HAP-1 (cell line): Measurements from ENCODE around the gene KCNAB1.
"Not testable (repeated sequence)": the region's sequence is repeated elsewhere in the genome, so short reads cannot be mapped to it uniquely, and the experiment has no call there.

Experiments
- DNase-seq, 2 experiments: peaks; one replicate each; pipeline ENCODE4 v3.0.0-alpha.2; 2016 to 2020; ENCODE audit warnings: low spot score in 2 of 2
- H3K27me3 ChIP-seq: fragments of 250-450 bp; sonication (Bioruptor Pico); 2 replicates; pipeline ENCODE4 v1.5.1; 2020; ENCODE audit warnings: low read depth, mild to moderate bottlenecking, moderate library complexity
- H3K36me3 ChIP-seq: fragments of 250-450 bp; sonication (Bioruptor Pico); replicated peaks from 2 replicates; pipeline ENCODE4 v1.5.1; 2020; ENCODE audit warnings: mild to moderate bottlenecking
- H3K4me1 ChIP-seq: fragments of 250-450 bp; sonication (Bioruptor Pico); 2 replicates; pipeline ENCODE4 v1.5.1; 2020; ENCODE audit warnings: mild to moderate bottlenecking
- H3K4me3 ChIP-seq: fragments of 250-450 bp; sonication (Bioruptor Pico); 2 replicates; pipeline ENCODE4 v1.5.1; 2020; ENCODE audit warnings: mild to moderate bottlenecking, moderate library complexity
- H3K9me3 ChIP-seq: fragments of 250-450 bp; sonication (Bioruptor Pico); 2 replicates; pipeline ENCODE4 v1.5.1; 2020; ENCODE audit warnings: mild to moderate bottlenecking, moderate library complexity
- in situ Hi-C: fragments of 300-500 bp; cut with MboI; formaldehyde crosslinking; loops from 3 replicates; pipeline ENCODE4 v1.14.3; 2020; ENCODE audit warnings: low sequenced_read_pairs, inconsistent platforms, mixed read lengths

Gene KCNAB1

DNA sequence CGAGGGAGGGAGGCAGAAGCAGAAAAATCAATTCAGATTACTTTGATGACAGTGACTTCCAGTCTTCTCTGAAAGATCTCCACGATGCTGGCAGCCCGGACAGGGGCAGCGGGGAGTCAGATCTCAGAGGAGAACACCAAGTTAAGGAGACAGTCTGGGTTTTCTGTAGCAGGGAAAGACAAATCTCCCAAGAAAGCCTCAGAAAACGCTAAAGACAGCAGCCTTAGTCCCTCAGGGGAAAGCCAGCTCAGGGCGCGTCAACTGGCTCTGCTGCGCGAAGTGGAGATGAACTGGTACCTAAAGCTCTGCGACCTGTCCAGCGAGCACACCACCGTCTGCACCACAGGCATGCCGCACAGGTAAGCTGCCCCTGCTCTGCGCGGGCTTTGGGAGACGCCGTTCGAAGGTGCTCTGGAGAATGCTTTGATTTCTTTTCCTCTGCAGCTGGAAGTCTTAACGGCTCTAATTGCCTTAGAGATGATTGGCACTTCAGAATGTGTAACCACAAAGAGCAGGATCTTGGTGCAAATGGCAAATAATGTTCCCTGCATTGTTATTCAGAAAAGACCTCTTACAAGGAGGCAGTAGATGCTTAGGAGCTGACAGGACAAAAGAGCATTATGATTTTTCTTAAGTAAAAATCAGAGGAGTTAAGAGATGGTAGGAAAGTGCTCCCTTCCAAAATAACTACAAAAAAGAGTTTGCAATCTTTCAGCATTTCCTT is at the start of gene KCNAB1:
Gene KCNAB1, plus strand, starts transcription at position 51 of the 724 bp plus-strand sequence.
- peak; percentile 13 to 39 for DNase-seq
- in situ Hi-C loops, result no loop called here
- peaks cover 7% of the 10 kb centered on the region; the same call in 1 of the 2 replicates for H3K27me3 ChIP-seq
- no peaks in the 10 kb centered on the region for H3K4me1 ChIP-seq
- no peak within 1 kb of the TSS for H3K4me3 ChIP-seq
- H3K9me3 ChIP-seq, result no peaks in the 10 kb centered on the region
- H3K36me3 ChIP-seq, result no peaks in the 10 kb centered on the region

DNA sequence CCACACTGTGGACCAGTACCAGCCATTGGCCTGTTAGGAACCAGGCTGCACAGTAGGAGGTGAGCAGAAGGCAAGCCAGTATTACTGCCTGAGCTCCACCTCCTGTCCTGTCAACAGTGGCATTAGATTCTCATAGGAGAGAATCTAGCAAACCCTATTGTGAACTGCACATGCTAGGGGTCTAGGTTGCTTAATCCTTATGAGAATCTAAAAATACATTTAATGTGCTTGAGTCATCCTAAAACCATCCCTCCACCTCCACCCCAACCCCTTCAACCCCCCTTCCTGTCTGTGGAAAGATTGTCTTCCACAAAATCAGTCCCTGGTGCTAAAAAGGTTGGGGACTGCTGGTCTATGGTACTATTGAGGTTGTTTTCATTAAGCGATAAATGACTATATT is 49.3 kb upstream of the KCNAB1 start:
- in situ Hi-C loops, result no loop called here
- H3K9me3 ChIP-seq, result no peaks in the 10 kb centered on the region

DNA sequence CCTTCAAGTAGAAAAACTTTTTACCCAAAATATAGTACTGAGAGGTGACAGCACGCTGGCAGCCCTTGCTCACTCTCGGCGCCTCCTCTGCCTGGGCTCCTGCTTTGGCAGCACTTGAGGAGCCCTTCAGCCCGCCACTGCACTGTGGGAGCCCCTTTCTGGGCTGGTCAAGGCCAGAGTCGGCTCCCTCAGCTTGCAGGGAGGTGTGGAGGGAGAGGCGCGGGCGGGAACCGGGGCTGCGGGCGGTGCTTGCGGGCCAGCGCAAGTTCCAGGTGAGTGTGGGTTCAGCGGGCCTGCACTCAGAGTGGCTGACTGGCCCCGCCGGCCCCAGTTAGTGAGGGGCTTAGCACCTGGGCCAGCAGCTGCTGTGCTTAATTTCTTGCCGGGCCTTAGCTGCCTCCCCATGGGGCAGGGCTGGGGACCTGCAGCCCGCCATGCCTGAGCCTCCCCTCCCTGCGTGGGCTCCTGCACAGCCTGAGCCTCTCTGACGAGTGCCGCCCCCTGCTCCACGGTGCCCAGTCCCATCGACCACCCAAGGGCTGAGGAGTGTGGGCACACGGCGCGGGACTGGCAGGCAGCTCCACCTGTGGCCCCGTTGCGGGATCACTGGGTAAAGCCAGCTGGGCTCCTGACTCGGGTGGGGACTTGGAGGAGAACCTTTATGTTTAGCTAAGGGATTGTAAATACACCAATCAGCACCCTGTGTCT is 47.3 kb upstream of the KCNAB1 start:
- H3K4me1 ChIP-seq, DNase-seq, H3K9me3 ChIP-seq, H3K4me3 ChIP-seq, H3K27me3 ChIP-seq, H3K36me3 ChIP-seq, in situ Hi-C loops: not testable (repeated sequence)

More for the DNA sequence above, 49.3 kb upstream of the KCNAB1 start:
- H3K27me3 ChIP-seq, result peaks cover 7% of the 10 kb centered on the region; the same call in 1 of the 2 replicates
- no peaks in the 10 kb centered on the region for H3K36me3 ChIP-seq
- no peak for DNase-seq
- no peak overlapping the region for H3K4me3 ChIP-seq
- H3K4me1 ChIP-seq, result no peaks in the 10 kb centered on the region

DNA sequence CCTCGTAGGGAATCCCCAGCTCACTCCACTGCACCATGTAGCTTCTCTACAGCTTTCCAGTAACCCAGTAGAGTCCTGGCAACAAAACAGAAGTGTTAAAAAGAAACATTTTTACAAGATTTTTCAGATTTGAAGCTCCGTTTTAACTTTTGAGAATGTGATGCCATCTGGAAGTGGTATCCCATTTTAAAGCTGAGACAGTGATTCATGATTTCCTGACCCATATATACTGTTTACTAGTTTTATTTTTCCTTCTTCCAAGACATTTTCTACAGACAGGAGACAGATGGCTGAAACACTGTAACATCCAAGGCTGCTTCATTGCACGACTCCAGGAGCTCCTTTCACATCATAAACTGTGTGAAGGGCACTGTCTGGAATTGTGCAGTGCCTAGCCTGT is 30.3 kb upstream of the KCNAB1 start:
- in situ Hi-C loops, result no loop called here
- no peak overlapping the region for H3K4me3 ChIP-seq

DNA sequence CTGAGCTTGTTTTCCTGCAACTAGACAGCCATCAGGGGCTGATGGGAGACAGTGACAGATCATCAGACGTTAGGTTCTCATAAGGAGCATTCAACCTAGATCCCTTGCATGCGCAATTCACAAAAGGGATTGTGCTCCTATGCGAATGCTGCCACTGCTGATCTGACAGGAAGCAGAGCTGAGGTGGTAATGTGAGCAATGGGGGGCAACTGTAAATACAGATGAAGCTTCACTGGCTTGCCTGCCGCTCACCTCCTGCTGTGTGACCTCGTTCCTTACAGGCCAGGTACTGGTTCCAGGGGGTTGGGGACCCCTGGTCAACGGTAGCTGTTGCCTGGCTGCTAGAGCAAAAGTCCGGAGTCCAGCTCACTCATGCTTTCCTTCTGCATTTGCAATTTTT is 26.4 kb upstream of the KCNAB1 start:
- Histone ChIP-seq H3K4me3 (no peak overlapping the region), H3K36me3 (no peaks in the 10 kb centered on the region), H3K9me3 (no peaks in the 10 kb centered on the region), H3K4me1 (no peaks in the 10 kb centered on the region), H3K27me3 (peaks cover 6% of the 10 kb centered on the region)
- no peak for DNase-seq
- in situ Hi-C loops, result no loop called here

More for the DNA sequence above, 30.3 kb upstream of the KCNAB1 start:
- no peaks in the 10 kb centered on the region for H3K9me3 ChIP-seq
- no peaks in the 10 kb centered on the region for H3K4me1 ChIP-seq
- no peaks in the 10 kb centered on the region for H3K36me3 ChIP-seq
- H3K27me3 ChIP-seq, result no peaks in the 10 kb centered on the region
- no peak for DNase-seq

DNA sequence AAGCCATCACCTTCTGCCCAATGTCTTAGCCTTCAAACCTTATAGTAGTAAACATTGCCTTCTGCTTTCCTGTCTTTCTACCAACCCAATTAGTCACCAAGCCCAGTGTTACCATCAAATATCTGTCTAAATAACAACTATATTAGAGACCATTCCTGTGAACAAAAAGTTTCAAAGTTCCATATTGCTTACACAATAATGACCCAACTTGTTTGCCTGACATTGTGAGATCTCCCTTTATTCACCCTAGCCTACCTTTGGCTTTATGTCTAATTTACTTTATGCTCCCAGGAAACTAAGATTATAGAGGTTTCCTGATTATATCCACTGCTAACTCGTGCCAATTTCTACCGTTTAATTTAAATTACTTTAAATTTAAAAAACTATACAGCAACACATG is 26.0 kb upstream of the KCNAB1 start:
- Histone ChIP-seq H3K4me3 (no peak overlapping the region), H3K36me3 (no peaks in the 10 kb centered on the region), H3K27me3 (peaks cover 6% of the 10 kb centered on the region), H3K9me3 (no peaks in the 10 kb centered on the region), H3K4me1 (no peaks in the 10 kb centered on the region)
- DNase-seq, result no peak
- in situ Hi-C loops, result no loop called here

DNA sequence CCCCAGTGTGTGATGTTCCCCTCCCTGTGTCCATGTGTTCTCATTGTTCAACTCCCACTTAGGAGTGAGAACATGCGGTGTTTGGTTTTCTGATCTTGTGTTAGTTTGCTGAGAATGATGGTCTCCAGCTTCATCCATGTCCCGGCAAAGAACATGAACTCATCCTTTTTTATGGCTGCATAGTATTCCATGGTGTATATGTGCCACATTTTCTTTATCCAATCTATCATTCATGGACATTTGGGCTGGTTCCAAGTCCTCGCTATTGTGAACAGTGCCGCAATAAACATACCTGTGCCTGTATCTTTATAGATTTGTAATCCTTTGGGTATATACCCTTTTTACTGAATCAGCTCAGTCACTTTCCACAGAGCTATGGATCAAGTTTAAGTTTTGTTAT is 24.7 kb upstream of the KCNAB1 start:
- DNase-seq, in situ Hi-C loops, H3K4me3 ChIP-seq, H3K9me3 ChIP-seq, H3K27me3 ChIP-seq, H3K36me3 ChIP-seq, H3K4me1 ChIP-seq: not testable (repeated sequence)

DNA sequence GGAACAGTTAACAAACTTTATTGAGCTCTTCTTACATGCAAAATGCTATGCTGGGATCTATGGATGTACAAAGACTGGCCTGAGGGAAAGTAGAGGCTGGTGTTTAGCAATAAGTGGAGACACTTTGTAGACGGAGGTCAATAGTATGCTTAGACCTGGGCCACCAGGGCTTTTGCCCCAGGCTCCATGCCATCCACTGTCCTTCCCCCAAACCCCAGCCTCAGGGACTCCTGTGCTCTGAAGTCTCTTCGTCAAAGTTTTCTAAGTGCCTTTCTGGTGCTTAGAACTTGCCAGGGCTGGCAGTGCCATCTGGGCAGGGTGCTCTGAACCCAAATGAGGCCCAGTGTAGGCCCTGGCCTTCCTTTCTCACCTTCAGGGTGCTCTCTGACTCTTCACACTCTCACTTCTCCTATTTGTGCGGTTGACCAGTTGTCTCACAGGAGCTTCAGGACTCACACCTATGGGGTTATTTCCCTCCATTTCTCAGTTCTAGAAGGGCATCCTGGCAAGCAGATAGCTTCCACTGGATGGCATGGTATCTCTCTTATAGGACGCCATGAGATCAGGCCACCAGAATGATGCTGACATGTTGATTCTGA is 21.8 kb upstream of the KCNAB1 start:
- no peaks in the 10 kb centered on the region for H3K4me1 ChIP-seq
- peaks cover 6% of the 10 kb centered on the region for H3K27me3 ChIP-seq
- in situ Hi-C loops, result no loop called here
- no peak for DNase-seq
- no peak overlapping the region for H3K4me3 ChIP-seq
- no peaks in the 10 kb centered on the region for H3K9me3 ChIP-seq
- H3K36me3 ChIP-seq, result no peaks in the 10 kb centered on the region

DNA sequence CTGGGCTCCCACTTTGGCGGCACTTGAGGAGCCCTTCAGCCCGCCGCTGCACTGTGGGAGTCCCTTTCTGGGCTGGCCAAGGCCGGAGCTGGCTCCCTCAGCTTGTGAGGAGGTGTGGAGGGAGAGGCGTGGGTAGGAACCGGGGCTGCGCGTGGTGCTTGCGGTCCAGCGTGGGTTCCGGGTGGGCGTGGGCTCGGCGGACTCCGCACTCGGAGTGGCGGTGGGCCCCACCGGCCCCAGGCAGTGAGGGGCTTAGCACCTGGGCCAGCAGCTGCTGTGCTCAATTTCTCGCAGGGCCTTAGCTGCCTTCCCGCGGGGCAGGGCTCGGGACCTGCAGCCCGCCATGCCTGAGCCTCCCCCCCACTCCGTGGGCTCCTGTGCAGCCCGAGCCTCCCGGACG is 21.0 kb upstream of the KCNAB1 start:
- DNase-seq, H3K36me3 ChIP-seq, H3K9me3 ChIP-seq, H3K4me3 ChIP-seq, H3K4me1 ChIP-seq, H3K27me3 ChIP-seq, in situ Hi-C loops: not testable (repeated sequence)

DNA sequence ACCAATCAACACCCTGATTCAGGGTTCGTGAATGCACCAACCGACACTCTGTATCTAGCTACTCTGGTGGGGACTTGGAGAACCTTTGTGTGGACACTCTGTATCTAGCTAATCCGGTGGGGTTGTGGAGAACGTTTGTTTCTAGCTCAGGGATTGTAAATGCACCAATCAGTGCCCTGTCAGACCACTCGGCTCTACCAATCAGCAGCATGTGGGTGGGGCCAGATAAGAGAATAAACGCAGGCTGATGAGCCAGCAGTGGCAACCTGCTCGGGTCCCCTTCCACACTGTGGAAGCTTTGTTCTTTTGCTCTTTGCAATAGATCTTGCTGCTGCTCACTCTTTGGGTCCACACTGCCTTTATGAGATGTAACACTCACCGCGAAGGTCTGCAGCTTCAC is 20.4 kb upstream of the KCNAB1 start:
- DNase-seq, in situ Hi-C loops, H3K4me3 ChIP-seq, H3K36me3 ChIP-seq, H3K4me1 ChIP-seq, H3K27me3 ChIP-seq, H3K9me3 ChIP-seq: not testable (repeated sequence)

DNA sequence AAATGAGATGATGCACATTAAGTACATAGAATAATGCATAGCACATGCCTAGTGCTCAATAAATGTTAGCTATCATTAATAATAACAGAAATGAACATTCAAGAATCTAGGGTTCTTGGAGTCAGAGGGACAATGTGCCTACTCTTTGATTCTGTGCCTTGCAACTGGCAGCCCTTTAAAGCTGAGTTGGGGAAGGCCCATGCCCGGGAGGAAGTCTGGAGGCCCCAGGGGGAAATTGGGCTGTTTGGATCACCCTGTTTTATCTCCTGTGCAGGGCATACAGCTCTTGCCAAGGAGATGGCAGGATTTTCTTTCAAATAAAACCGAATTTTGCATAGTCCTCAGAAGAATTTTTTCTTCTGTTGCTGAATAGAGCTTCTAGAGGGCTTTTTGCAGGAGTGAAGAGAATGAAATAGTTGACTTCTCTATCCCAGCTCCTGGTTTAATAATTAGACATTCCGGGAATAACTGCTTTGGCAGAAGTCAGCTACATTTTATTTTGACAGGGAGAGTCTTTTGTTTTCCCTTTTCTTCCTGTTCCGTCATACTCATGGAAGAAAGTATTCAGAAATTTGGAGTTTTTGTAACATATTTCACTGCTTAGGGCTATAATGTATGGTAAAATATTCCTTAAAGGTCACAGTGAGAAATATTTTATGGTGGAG is 18.0 kb upstream of the KCNAB1 start:
- in situ Hi-C loops, result no loop called here
- Histone ChIP-seq H3K9me3 (no peaks in the 10 kb centered on the region), H3K27me3 (peaks cover under 1% of the 10 kb centered on the region; the same call in 1 of the 2 replicates), H3K4me3 (no peak overlapping the region), H3K4me1 (no peaks in the 10 kb centered on the region), H3K36me3 (no peaks in the 10 kb centered on the region)
- DNase-seq, result no peak

DNA sequence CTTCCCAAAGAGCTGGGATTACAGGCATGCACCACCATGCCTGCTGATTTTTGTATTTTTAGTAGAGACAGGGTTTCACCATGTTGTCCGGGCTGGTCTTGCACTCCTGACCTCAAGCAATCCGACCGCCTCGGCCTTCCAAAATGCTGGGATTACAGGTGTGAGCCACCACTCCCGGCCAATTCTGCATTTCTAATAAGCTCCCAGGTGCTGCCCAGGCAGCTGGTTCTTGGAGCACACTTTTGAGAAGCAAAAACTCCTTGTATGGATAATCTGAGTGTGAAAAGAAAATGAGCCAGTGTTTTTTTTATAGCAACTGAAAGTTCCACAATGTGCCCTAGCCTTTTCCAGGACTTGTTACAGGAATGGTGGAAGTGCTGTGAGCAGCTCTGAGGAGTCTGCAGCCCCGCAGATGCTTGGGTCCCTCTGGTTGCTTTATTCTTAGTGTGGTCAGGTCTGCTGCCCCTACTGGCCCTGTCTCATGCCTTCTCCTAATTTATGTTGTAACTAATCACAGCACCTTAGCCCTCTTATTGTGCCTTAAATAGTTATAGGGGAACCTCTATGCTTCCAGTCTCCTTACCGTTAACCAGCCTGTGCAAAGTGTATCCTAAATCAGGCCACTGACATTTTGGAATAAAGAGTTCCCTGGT is 13.5 kb upstream of the KCNAB1 start:
- Histone ChIP-seq H3K4me1 (no peaks in the 10 kb centered on the region), H3K27me3 (peaks cover 8% of the 10 kb centered on the region), H3K36me3 (no peaks in the 10 kb centered on the region), H3K9me3 (no peaks in the 10 kb centered on the region), H3K4me3 (no peak overlapping the region)
- no peak for DNase-seq
- in situ Hi-C loops, result no loop called here

DNA sequence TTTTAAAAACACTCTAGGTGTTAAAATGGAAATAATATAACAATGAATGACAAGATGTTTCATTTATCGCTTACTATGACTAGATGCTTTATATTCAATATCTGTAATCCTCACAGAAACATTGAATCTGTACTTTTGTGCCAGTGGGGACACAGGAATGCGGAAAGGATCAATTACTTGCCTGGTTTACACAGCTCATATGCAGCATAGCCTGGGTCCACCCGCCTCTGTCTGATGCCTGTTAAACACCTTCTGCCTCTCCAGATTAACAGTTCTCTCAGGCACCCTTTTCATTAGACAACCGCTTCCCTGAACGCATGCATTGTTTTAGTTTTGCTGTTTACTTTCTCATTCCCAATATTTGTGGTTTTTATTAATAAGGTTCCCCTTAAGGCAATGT is 12.9 kb upstream of the KCNAB1 start:
- Histone ChIP-seq H3K27me3 (peaks cover 8% of the 10 kb centered on the region), H3K4me3 (no peak overlapping the region), H3K4me1 (no peaks in the 10 kb centered on the region), H3K9me3 (no peaks in the 10 kb centered on the region), H3K36me3 (no peaks in the 10 kb centered on the region)
- in situ Hi-C loops, result no loop called here
- no peak for DNase-seq
